TTC549 (cell line): ENCODE data around the gene OVOL2.

Source experiments
- FAIRE-seq: peaks from 2 replicates; lab custom pipeline; 2012; peaks lifted over from hg19 to GRCh38; lab: Jason Lieb, UNC

OVOL2 gene

GRCh38 chr20:17976305-17976704, 81.4 kb downstream of the OVOL2 start:
- FAIRE-seq = no peak
